SH-SY5Y (cell line): ENCODE results near the gene VASH2.

Experiments
- GATA2 ChIP-seq: IDR thresholded peaks from 2 replicates; pipeline ENCODE4 v1.6.1; 2011; ENCODE audit warnings: mild to moderate bottlenecking, low read depth, low read length
- GATA3 ChIP-seq: IDR thresholded peaks from 2 replicates; pipeline ENCODE4 v1.6.1; 2011; ENCODE audit warnings: low read depth, mild to moderate bottlenecking, low read length, moderate library complexity

DNA sequence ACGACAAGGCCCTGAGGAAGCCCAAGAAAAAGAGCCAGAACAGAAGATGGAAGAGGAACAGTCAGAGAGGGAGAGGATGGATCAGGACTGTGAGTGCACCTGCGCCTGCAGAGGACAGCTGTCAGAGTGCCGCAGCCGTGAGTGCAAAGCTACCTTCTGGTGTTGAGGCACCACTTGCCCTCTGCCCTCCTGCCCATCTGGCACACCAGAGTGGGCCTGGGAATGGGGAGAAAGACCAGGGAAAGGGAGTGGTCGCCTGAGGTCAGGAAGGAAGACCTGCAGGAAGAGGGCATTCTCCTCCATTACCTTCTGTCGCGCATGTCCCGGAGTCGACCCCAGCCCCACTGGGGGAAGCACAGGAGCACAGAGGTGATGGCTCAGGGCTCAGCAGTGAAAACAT is 26.2 kb downstream of the VASH2 start:
- TF ChIP-seq GATA2 (no peak), GATA3 (no peak)
